Suprapubic skin (tissue), 4 donors: ENCODE measurements around the gene ABI3BP.

Source experiments
- EP300 ChIP-seq: sonication (generic); formaldehyde crosslinking; IDR thresholded peaks from one replicate; pipeline ENCODE4 v1.6.1; 2017; ENCODE audit warnings: antibody characterized with exemption
- POLR2A ChIP-seq, 2 donors: fragments of 450-650 bp; IDR thresholded peaks; one replicate each; pipeline ENCODE4 v1.6.1; 2017; ENCODE audit warnings: antibody characterized with exemption in 2 of 2, mild to moderate bottlenecking in 2 of 2, moderate library complexity in 2 of 2
- POLR2AphosphoS5 ChIP-seq, 3 donors: sonication (generic); formaldehyde crosslinking; IDR thresholded peaks; one replicate each; pipeline ENCODE4 v1.6.1; 2017; ENCODE audit warnings: antibody characterized with exemption in 3 of 3
- TF ChIP-seq, protein P1 (sequence below), 2 donors: fragments of 200-600 bp in 1 of 2; fragments of 450-650 bp in 1 of 2; sonication (generic) in 1 of 2; IDR thresholded peaks; one replicate each; pipeline ENCODE4 v1.5.1; 2016 to 2019; ENCODE audit warnings: antibody characterized with exemption in 2 of 2, mild to moderate bottlenecking in 1 of 2, moderate library complexity in 1 of 2

DNA sequence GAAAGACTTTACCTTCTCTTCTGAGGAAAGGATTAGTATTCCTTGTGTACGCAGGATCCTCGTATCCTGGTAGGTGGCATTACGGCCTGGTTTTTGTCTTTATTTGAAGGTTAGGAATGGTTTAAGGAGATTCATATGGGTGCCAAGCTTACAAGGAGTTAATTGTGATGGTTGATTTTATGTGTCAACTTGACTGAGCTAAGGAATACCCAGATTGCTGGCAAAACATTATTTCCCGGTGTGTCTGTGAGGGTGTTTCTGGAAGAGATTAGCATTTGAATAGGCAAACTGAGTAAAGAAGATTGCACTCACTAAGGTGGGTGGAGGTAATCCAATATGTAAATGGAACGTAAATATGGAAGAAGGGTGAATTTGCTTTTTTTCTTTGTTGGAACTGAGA lies 44.4 kb upstream of the ABI3BP start:
- TF ChIP-seq POLR2A (IDR thresholded peaks at IDR 0.05), result no peak
- TF ChIP-seq EP300, result no peak
- TF ChIP-seq, protein P1, sequence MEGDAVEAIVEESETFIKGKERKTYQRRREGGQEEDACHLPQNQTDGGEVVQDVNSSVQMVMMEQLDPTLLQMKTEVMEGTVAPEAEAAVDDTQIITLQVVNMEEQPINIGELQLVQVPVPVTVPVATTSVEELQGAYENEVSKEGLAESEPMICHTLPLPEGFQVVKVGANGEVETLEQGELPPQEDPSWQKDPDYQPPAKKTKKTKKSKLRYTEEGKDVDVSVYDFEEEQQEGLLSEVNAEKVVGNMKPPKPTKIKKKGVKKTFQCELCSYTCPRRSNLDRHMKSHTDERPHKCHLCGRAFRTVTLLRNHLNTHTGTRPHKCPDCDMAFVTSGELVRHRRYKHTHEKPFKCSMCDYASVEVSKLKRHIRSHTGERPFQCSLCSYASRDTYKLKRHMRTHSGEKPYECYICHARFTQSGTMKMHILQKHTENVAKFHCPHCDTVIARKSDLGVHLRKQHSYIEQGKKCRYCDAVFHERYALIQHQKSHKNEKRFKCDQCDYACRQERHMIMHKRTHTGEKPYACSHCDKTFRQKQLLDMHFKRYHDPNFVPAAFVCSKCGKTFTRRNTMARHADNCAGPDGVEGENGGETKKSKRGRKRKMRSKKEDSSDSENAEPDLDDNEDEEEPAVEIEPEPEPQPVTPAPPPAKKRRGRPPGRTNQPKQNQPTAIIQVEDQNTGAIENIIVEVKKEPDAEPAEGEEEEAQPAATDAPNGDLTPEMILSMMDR (IDR thresholded peaks at IDR 0.05), result no peak
- no peak for TF ChIP-seq POLR2AphosphoS5 (IDR thresholded peaks at IDR 0.05)
